HuH-7 (cell line): ENCODE results near the gene SERGEF.
"Not testable (repeated sequence)": the region's sequence is repeated elsewhere in the genome, so short reads cannot be mapped to it uniquely, and the experiment has no call there.

Source experiments
- DNase-seq: peaks from one replicate; pipeline ENCODE4 v3.0.0; 2011; ENCODE audit warnings: low spot score

Gene SERGEF

DNA sequence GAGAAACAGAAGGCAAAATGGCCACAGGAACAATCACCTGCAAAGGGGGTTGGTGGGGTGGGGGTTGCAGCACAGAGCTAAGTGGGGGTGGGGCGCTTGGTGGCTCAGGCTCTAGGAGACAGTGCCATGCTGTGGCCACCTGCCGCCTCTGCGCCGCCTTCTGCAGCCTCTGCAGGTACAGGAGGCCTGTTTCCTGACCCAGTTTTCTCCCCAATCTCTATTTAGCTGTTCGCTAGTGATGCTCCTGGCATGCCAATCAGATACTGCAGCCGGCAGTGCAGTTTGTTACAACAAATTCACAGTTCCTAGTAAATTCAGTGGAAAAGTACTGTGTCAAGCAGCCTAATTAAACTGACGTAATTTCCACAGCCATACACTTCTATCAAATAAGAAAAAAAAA lies 106.4 kb downstream of the SERGEF start:
- DNase-seq = no peak

DNA sequence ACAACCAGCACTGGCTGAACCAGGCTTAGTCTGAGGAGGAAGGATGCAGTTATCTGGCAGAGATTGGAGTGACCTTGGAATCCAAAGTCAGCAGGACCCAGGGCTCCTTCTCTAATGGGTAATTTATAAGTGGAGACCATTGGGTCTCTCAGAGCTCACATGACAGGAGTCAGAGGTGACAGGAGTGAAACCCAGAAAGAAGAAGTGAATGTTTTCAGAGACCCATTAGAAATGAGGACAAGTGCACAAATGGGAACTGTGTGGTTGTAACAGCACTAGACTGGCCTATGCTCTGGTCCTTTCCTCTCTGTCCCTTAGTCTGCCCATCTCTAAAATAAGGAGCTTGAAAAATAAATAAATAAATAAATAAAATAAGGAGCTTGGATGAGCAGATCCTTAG lies 107.4 kb downstream of the SERGEF start:
- DNase-seq = no peak

DNA sequence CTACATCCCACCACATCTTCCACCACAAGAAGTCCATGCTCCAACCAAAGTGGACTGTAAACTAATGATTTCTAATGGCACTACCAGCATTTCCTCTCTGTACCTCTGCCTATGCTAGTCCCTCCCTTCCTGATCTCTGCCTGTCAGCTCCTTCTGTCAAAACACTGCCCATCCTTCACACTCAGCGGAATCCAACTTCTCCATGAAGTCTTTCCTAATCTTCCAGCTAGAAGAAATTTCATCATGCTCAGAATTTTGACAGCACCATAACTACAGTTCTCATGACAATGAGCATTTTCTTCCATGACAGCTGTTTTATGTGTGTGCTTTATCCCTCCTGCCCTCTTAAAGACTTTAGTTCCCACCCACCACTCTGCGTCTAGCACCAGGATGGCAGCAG lies 111.4 kb downstream of the SERGEF start:
- DNase-seq = no peak

DNA sequence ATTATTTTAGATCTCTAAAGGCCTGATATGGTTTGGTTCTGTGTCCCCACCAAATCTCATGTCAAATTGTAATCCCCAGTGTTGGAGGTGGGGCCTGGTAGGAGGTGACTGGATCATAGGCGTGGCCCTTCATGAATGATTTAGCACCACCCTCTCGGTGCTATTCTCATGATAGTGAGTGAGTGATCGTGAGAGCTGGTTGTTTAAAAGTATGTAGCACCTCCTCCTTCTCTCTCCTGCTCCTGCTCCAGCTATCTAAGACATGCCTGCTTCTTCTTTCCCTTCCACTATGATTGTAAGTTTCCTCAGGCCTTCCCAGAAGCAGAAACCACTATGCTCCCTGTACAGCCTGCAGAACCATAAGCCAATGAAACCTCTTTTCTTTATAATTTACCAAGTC lies 114.1 kb downstream of the SERGEF start:
- DNase-seq = no peak

DNA sequence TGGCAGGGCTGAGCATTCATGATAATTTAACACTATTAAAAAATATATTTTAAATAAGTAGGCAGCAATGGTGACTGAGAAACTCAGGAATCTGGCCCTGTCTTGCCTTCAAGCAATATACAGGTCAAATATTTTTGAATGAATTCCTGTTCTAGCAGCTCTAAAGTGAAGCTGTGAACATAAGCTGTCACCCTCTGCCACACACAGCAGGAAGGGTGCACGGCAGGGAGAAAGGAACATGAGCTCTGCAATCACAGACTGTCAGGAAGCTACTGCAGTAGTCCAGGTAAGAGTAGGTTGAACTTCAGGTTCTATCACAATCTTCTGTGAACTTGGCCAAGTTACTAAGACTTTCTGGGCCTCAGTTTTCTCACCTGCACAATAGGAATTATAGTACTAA lies 114.8 kb downstream of the SERGEF start:
- DNase-seq = no peak

DNA sequence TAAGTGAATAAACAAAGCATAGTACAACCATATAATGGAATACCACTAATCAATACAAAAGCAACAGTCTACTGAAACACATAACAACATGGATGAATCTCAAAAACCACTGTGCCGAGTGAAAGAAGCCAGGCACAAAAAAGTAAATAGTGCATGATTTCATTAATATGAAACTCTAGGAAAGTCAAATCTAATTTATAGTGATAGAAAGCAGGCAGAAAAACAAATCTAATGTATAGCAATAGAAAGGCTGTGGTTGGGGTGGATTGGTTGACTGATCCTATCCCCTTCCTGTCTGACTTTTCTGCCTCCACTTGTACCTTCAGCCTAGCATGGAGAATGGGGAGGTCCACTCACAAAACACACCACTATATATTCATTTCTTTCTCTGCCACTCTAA lies 115.4 kb downstream of the SERGEF start:
- no peak for DNase-seq

DNA sequence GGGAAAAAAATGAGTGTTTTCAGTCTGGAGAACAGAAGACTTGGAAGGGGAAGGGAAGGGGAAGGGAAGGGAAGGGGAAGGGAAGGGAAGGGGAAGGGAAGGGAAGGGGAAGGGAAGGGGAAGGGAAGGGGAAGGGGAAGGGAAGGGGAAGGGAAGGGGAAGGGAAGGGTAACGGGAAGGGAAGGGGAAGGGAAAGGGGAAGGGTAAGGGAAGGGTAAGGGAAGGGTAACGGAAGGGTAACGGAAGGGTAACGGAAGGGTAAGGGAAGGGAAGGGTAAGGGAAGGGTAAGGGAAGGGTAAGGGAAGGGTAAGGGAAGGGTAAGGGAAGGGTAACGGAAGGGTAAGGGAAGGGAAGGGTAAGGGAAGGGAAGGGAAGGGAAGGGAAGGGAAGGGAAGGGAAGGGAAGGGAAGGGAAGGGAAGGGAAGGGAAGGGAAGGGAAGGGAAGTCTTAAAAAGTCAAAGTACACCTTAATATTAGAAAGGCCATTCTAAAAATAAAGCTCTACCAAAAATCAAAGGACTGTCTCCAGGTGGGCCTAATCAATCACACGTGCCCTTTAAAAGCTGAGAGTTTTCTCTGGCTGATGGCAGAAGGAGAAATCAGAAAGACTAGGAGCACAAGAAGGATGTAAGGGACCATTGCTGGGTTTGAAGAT lies 116.2 kb downstream of the SERGEF start:
- DNase-seq = not testable (repeated sequence)

DNA sequence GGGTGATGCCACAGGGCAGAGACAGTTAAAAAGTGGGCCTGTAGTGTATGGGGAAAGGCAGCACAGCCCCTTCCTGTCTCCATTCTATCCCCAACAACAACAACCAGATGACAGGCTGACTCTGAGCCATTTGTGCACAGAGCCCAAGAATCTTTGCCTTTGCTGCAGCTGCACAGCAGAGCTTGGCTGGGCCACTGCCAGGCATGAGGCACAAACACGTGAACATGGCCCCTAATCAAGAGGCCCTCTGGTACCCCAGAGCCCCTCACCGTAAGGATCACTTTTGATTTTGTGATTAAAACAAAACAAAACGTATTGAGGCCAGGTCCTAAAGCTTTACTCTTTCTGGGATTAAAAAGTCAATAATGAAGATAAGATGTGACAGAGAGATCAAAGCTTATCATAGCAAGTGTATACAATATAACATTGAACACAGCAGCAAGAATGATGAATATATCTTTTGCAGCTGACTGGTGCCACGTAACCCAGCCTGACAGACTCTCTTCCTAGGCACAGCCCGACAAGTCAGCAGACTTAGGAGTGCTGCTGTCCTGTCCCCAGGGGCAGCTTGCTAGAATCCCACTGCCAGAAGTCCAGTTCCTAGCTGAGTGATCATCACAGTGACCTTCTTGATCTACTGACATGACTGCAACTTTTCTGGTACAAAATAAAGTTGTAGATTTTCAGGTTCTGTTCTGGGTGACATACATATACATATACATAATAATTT lies 117.8 kb downstream of the SERGEF start:
- no peak for DNase-seq

DNA sequence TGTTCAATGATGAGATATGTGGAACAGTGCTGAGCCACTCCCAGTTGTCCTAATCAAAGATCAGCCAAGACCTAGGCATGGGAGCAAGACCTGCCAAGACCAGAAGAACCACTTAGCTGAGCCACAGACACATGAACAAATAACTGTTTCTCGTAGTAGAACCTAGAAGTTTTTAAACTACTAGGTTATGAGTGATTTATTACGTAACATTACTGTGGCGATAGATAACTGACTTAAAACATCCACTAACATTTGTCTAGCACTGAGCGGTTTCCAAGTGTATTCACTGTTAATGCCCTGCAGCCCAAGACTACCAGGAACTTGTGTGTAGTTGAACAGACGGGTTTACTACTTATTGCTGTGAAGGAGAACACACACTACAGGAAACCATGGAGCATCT lies 120.4 kb downstream of the SERGEF start:
- no peak for DNase-seq

DNA sequence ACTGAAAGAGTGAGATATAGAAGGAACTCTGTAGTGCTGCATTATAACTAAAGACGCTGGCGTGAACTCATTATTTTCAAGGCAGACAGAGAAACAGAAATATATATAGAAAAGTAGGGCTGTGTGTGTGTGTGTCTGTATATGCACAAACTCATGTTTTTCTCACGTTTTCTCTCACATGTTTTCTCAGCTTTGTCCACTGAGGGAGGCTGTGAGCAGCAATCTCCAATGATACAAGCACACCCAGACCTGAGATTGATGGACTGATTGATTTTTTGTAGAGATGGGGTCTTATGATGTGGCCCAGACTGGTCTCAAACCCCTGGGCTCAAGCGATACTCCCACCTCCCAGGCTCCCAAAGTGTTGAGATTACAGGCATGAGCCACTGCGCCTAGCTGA lies 122.5 kb downstream of the SERGEF start:
- DNase-seq = no peak

DNA sequence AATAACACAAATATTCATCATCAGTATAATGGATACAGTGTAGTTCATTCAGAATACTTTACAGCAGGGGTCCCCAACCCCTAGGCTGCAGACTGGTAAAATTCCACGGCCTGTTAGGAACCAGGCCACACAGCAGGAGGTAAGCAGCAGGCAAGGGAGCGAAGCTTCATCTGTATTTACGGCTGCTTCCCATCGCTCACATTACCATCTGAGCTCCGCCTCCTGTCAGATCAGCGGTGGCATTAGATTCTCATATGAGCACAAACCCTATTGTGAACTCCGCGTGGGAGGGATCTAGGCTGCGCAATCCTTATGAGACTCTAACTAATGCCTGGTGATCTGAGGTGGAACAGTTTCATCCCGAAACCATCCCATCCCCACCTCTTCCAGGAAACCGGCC lies 125.1 kb downstream of the SERGEF start:
- DNase-seq = no peak

DNA sequence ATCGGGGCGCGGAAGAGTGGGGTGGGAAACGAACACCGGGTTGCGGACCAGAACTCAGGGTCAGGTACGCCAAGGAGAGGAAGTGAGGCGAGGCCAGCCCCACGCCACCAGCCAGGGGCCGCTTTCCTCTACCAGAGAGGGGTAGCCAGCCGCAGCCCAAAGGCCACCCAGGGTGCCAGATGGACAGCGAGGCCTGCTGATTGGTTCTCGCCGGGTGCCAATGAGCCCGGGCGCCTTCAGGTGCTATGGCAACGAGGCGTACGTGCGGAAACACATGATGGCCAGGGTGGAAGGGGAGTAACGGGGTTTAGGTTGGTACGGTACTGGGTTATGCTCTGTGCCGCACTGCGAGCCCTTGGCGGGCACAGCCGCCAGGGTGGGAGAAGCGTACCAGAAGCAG lies 128.9 kb downstream of the SERGEF start:
- DNase-seq = no peak

DNA sequence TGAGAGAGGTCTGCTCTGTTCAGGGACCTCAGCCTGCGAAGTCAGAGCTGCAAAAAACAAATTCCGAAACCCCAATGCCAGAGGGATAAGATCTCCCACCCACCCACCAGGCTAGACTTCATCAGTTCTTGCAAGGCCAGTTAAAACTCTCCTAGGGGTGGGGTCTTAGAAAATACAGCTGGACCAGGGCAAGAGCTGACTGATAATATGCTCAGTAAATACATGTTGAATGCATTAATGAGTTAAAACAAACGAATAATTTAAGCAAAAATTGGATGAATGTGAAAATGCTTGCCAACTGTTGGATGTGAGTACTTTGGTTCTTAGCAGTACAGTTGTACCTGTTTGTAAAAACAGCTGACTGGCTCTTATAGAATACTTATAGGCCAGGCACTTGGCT lies 129.8 kb downstream of the SERGEF start:
- no peak for DNase-seq

DNA sequence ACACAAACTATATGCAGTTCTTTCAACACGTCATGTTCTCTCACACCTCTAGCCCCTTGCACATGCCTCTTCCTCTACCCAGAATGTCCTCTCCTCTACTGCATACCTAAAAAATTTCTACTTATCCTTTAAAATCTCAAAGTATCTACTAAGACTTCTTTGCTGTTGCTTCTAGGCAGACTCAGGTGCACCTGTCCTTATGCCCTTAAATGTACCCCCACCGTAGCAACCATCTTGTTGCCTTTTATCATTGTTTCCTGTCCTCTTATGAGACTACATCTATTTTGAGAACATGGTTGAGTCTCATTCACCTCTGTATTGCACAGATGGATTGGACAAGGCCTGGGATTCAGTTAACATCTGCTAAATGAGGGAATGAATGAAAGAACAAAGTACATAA lies 134.1 kb downstream of the SERGEF start:
- DNase-seq = no peak

DNA sequence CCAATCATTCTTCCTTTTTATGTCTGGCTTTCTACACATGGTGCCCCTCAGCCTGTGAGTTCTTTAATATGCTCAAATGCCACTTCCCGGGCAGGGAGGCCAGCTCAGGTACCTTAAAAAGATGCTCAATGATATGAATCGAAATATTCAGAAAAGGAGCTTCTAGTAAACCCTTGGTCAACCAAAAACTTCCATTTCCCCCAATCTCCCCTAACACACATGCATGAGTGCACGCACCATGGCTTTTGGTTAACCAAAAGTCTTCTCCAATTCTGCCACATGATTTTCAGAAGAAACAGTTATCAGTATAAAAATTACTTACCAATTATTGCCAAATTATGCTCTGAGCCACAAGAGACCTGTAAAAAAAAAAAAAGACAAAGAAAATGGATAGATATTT lies 135.0 kb downstream of the SERGEF start:
- DNase-seq = no peak

DNA sequence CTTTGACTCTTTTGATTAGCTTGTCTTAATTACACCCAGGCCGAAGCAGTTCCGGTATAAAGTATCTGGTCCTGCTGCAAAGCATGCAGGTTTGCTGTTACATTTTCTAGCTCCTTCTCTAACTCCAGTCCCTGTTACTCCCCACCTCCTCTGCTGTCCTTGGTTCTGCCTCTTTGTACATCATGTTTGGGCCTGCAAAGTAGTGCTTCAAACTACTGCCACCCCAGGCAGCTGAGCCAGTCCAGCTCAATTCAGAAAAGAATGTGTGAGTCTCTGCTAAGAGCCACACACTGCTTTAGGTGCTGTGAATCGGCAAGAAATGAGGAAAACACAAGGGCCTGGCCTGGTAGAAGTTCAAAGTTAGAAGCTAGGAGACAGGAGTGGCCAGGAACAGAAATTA lies 136.0 kb downstream of the SERGEF start:
- DNase-seq = no peak

DNA sequence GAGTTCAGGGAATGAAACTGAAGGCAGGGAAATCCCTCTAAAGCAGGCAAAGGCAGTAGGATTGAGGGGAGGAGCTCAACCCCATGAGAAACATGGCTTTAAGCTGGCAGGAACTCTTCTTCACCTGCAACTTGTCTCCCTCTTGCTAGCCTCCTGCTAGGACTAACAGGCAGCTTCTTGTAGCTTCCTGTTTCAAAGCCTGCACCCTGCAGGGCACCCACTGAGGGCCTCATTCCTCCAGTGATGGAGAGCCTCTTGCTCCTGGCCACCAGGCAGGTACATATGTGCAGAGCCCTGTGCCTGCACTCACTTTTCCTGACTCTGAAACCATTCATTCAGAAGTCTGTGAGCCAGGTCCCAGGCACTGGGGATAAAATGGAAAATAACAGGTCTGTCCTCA lies 137.0 kb downstream of the SERGEF start:
- DNase-seq = no peak

DNA sequence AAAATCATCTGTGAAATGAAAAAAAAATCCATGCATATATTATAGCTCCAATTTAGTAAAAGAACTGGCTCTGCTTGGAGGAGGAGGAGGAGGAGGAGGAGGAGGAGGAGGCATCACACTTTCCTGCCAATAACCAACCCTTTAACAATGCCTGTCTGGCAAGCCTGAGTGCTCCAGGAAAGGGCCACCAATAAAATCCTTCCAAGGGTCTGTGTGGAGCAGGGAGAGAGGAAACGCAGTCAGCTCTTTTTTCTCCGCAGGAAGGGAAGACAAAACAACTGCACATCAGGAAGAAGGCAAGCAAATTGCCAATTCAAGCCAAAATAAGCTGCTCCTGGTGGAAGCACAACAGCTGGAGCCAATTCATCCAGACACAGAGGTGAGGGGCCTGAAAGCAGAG lies 139.3 kb downstream of the SERGEF start:
- DNase-seq = no peak

DNA sequence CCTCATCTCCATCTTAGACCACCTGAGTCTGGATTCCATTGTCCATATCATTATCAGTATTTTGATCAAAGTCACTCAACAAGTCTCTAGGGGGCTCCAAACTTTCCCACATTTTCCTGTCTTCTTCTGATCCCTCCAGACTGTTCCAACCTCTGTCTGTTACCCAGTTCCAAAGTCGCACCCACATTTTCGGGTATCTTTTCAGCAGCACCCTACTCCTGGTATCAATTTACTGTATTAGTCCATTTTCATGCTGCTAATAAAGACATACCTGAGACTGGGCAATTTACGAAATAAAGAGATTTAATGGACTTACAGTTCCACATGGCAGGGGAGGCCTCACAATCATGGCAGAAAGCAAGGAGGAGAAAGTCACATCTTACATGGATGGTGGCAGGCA lies 144.4 kb downstream of the SERGEF start:
- DNase-seq = not testable (repeated sequence)

DNA sequence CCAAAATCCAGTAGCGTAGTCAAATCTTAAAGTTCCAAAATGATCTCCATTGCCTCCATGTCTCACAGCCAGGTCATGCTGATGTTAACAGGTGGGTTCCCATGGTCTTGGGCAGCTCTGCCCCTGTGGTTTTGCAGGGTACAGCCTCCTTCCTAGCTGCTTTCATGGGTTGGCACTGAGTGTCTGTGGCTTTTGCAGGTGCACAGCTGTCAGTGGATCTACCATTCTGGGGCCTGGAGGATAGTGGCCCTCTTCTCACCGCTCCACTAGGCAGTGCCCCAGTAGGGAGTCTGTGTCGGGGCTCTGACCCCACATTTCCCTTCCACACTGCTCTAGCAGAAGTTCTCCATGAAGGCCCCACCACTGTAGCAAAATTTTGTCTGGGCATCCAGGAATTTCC lies 145.5 kb downstream of the SERGEF start:
- no peak for DNase-seq

DNA sequence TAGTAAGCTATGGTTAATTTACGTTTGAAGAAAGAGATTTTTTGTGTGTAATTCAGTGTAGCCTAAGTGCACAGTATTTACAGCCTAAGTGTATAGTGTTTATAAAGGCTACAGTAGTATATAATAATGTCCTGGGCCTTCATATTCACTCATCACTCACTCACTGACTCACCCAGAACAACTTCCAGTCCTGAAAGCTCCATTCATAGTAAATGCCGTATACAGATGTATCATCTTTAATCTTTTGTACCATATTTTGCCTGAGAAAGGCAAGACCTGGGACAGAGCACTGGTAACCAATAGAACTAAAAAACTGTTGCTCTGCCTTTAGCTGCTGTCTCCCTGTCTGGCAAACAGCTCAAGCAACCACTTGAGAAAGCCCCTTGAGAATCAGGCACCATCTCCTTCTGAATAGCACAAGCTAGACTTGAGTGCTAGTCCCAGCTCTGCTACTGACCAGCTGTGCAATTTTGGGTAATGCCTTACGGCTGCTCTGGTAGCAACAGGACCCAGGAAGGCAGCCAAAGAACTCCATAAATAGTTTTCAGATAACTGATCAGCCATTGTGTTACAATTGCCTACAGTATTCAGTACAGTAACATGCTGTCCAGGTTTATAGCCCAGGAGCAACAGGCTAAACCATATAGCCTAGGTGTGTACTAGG lies 146.9 kb downstream of the SERGEF start:
- no peak for DNase-seq

DNA sequence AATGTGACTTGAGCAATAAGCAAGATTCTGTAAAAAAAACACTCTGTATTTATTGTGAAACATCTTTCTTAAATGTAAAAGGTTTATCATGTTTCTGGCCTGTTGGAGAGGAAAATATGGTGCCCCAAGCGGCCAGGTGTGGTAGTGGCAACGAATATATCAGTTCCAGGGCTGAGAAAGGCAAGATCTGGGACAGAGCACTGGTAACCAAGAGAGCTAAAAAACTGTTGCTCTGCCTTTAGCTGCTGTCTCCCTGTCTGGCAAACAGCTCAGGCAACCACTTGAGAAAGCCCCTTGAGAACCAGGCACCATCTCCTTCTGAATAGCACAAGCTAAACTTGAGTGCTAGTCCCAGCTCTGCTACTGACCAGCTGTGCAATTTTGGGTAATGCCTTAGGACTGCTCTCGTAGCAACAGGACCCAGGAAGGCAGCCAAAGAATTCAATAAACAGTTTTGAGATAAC lies 148.3 kb downstream of the SERGEF start:
- DNase-seq = peak; percentile 9

DNA sequence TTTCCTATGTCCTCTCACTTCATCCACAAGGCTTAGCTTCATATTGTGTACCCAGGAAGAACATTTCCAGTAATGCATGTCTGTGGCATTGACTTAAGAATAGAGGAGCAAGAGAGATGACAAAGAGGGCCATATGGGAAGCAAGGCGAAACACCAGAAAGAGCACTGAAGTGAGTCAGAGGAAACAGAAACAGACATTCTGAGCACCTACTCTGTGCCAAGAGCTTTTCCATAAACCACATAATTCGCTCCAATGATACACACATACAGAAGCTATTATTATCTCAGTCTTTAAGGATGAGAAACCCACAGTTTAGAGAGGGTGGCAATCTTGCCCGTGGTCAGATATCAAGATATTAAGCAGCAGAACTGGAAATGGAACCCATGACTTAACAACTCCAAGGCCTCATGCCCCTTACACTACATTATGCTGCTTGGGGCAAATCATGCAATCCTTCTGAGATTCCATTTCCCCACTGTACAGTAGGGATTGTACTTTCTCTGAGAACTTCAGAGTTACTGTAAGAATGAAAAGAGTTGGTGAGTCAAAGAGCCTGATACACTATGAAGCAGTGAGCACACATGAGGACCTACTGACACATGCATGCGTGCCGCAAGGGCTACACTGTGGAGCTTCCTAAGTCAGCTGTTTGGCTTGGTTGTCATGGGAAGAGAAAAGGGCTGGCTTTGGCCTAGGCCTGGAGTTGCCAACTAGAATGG lies 151.7 kb downstream of the SERGEF start:
- DNase-seq = no peak
